NCI-H1694 treated with DMSO at 0.1 percent for 48 hours (cell line): ENCODE measurements around the gene AKAP8L.
"Not testable (repeated sequence)": the region's sequence is repeated elsewhere in the genome, so short reads cannot be mapped to it uniquely, and the experiment has no call there.

Source experiments
- DNase-seq: peaks from one replicate; lab custom pipeline; 2025; lab: John Stamatoyannopoulos, UW

The AKAP8L gene

GRCh38 chr19:15417699-15418098 lies 1.1 kb downstream of the AKAP8L start:
- no peak for DNase-seq

GRCh38 chr19:15412832-15413231 lies 6.0 kb downstream of the AKAP8L start:
- DNase-seq: no peak

- DNase-seq: not testable (repeated sequence)
Measured at GRCh38 chr19:15411351-15411750, 7.4 kb downstream of the AKAP8L start.

GRCh38 chr19:15404780-15405211 lies 14.0 kb downstream of the AKAP8L start:
- DNase-seq: no peak

- DNase-seq: no peak
Measured at GRCh38 chr19:15404097-15404779, 14.6 kb downstream of the AKAP8L start.

GRCh38 chr19:15403151-15403531 lies 15.6 kb downstream of the AKAP8L start:
- DNase-seq: no peak

- no peak for DNase-seq
Measured at GRCh38 chr19:15402411-15403150, 16.2 kb downstream of the AKAP8L start.

GRCh38 chr19:15401397-15401710 lies 17.4 kb downstream of the AKAP8L start:
- no peak for DNase-seq

- DNase-seq: no peak
Measured at GRCh38 chr19:15400521-15401396, 18.0 kb downstream of the AKAP8L start.

- no peak for DNase-seq
Measured at GRCh38 chr19:15399635-15400034, 19.2 kb downstream of the AKAP8L start.

GRCh38 chr19:15399234-15399515 lies 19.6 kb downstream of the AKAP8L start:
- DNase-seq: no peak

- no peak for DNase-seq
Measured at GRCh38 chr19:15398501-15399233, 20.1 kb downstream of the AKAP8L start.

- DNase-seq: no peak
Measured at GRCh38 chr19:15397782-15398181, 21.0 kb downstream of the AKAP8L start.

- no peak for DNase-seq
Measured at GRCh38 chr19:15397236-15397635, 21.6 kb downstream of the AKAP8L start.

- no peak for DNase-seq
Measured at GRCh38 chr19:15396436-15396835, 22.4 kb downstream of the AKAP8L start.

- not testable (repeated sequence) for DNase-seq
Measured at GRCh38 chr19:15395251-15395650, 23.5 kb downstream of the AKAP8L start.

- no peak for DNase-seq
Measured at GRCh38 chr19:15394426-15394825, 24.4 kb downstream of the AKAP8L start.

- no peak for DNase-seq
Measured at GRCh38 chr19:15393963-15394362, 24.8 kb downstream of the AKAP8L start.

GRCh38 chr19:15390814-15391213 lies 28.0 kb downstream of the AKAP8L start:
- no peak for DNase-seq

- no peak for DNase-seq
Measured at GRCh38 chr19:15381864-15382263, 36.9 kb downstream of the AKAP8L start.

GRCh38 chr19:15381429-15381828 lies 37.4 kb downstream of the AKAP8L start:
- DNase-seq: no peak

GRCh38 chr19:15379999-15380647 lies 38.7 kb downstream of the AKAP8L start:
- no peak for DNase-seq
